Mammary epithelial cell (primary cell): Measurements from ENCODE around the gene RACK1.

Source experiments
- CTCF ChIP-seq, 2 donors: IDR thresholded peaks in 1 of 2; conservative IDR thresholded peaks in 1 of 2; 2 replicates each; pipeline ENCODE4 v1.5.1; 2011 to 2012; ENCODE audit warnings: inconsistent platforms in 2 of 2, low read length in 2 of 2, mild to moderate bottlenecking in 2 of 2, control low read depth in 1 of 2, low read depth in 1 of 2; ENCODE audit not compliant: insufficient read depth in 1 of 2; ENCODE audit errors: extremely low read depth in 1 of 2
- EZH2 ChIP-seq: IDR thresholded peaks from 2 replicates; pipeline ENCODE4 v1.6.1; 2012; ENCODE audit warnings: low read length, inconsistent platforms, borderline replicate concordance

GRCh38 chr5:181203093-181203711 is 40.5 kb downstream of the RACK1 start:
- TF ChIP-seq EZH2 (no peak), CTCF (conservative IDR thresholded peaks at IDR 0.05 in 1 of 2, IDR thresholded peaks at IDR 0.05 in 1 of 2; ENCODE audit: extremely low read depth in 1 of 2, insufficient read depth in 1 of 2, low read depth in 1 of 2, low read length in 2 of 2) (no peak)
